Activated CD4-positive, alpha-beta T cell treated with anti-CD3 and anti-CD28 coated beads for 36 hours (primary cell): Measurements from ENCODE around the gene SETDB1. TPM values are rescaled to one million over a fixed set of nuclear protein-coding genes. Genes with fewer than 3 reads are reported as not detected.
A peak's percentile ranks its signal among the peaks of the same experiment; 100 is the strongest.
"Not testable (repeated sequence)": the region's sequence is repeated elsewhere in the genome, so short reads cannot be mapped to it uniquely, and the experiment has no call there.

Experiments used
- ATAC-seq: fragments of 200-7000 bp; cut with Tn5 transposase; one replicate; pipeline ENCODE4 v1.10.0; 2021; ENCODE audit warnings: mild to moderate bottlenecking, moderate library complexity
- CTCF ChIA-PET: fragments of 350-600 bp; sonication (Branson Sonifier 250); formaldehyde crosslinking; loops from one replicate; lab custom pipeline; 2021; ENCODE audit warnings: antibody characterized with exemption; lab: Charles Lee
- POLR2A ChIA-PET: fragments of 350-600 bp; sonication (Branson Sonifier 250); formaldehyde crosslinking; loops from one replicate; lab custom pipeline; 2021; ENCODE audit warnings: antibody characterized with exemption, inconsistent platforms; lab: Charles Lee
- DNase-seq: peaks from one replicate; pipeline ENCODE4 v3.0.0-alpha.2; 2020
- H3K27ac Mint-ChIP-seq: one replicate; pipeline ENCODE4 v1.8.0; 2021; ENCODE audit warnings: mixed read lengths
- H3K27me3 Mint-ChIP-seq: one replicate; pipeline ENCODE4 v1.8.0; 2021; ENCODE audit warnings: mixed read lengths
- H3K36me3 Mint-ChIP-seq: one replicate; pipeline ENCODE4 v1.8.0; 2021; ENCODE audit warnings: low read depth, mixed read lengths
- H3K4me1 Mint-ChIP-seq: one replicate; pipeline ENCODE4 v1.8.0; 2021; ENCODE audit warnings: mixed read lengths
- H3K4me3 Mint-ChIP-seq: one replicate; pipeline ENCODE4 v1.8.0; 2021; ENCODE audit warnings: mild to moderate bottlenecking, moderate library complexity, mixed read lengths
- H3K9me3 Mint-ChIP-seq: one replicate; pipeline ENCODE4 v1.8.0; 2021; ENCODE audit warnings: low read depth, mixed read lengths
- intact Hi-C, 2 experiments: fragments of 100-400 bp; cut with DNase I in 1 of 2; cut with micrococcal nuclease in 1 of 2; formaldehyde crosslinking; loops; one replicate each; pipeline versions ENCODE4 v1.14.2 to v1.15.1; 2022 to 2024; cut with DNase I, micrococcal nuclease
- total RNA-seq, 2 experiments: library from RNA; stranded (reverse); gene quantifications; one replicate each; pipeline ENCODE4 v1.2.3, GENCODE V29; 2021

The SETDB1 gene
- total RNA-seq, 2 experiments from 2014 or later, result 48.8 to 52.7 TPM

DNA sequence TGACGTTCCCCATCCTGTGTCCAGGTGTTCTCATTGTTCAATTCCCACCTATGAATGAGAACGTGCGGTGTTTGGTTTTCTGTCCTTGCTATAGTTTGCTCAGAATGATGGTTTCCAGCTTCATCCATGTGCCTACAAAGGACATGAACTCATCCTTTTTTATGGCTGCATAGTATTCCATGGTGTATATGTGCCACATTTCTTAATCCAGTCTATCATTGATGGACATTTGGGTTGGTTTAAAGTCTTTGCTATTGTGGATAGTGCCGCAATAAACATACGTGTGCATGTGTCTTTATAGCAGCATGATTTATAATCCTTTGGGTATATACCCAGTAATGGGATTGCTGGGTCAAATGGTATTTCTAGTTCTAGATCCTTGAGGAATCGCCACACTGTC, 2.6 kb downstream of the SETDB1 start:
- ATAC-seq, H3K9me3 Mint-ChIP-seq, H3K27ac Mint-ChIP-seq, H3K4me3 Mint-ChIP-seq, CTCF ChIA-PET, DNase-seq, POLR2A ChIA-PET, H3K27me3 Mint-ChIP-seq: not testable (repeated sequence)
- intact Hi-C loops, result loop anchor here (2.0 to 5.0 kb wide), 5 partner anchors 20 to 606 kb away; partner anchors contain the start of genes ENSA (in 1 of the 2), GABPB2 (in 1 of the 2), MCL1 (in 1 of the 2) and PRPF3 (in 1 of the 2)
- Mint-ChIP-seq H3K36me3 (peaks cover 52% of the 10 kb centered on the region), H3K4me1 (peaks cover 16% of the 10 kb centered on the region)

DNA sequence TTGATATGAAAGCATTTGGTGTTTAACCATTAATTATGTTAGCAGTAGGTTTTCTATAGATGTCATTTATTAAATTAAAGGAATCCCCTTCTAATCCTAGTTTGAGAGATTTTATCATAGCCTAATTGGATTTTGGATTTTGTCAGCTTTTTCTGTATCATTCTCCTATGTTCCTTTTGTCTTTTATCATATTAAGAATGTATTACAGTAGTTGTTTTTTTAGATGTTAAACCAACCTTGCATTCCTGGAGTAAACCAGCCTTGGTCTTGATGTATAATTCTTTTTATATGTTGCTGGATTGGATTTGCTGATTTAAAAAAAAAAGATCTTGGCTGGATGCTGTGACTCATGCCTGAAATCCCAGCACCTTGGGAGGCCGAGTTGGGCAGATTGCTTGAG, 5.6 kb downstream of the SETDB1 start:
- no peak for DNase-seq
- H3K4me1 Mint-ChIP-seq, result peaks cover 17% of the 10 kb centered on the region
- no peaks in the 10 kb centered on the region for H3K27me3 Mint-ChIP-seq
- peaks cover 5% of the 10 kb centered on the region for H3K9me3 Mint-ChIP-seq
- no peak overlapping the region for H3K27ac Mint-ChIP-seq
- CTCF ChIA-PET, result interaction anchor here (0.6 kb wide), 1 partner anchor 64 kb away, joined by 4 read pairs; no protein-coding TSS in a partner anchor
- no peak for ATAC-seq
- POLR2A ChIA-PET, result no interaction called here
- no peak overlapping the region for H3K4me3 Mint-ChIP-seq
- H3K36me3 Mint-ChIP-seq, result peaks cover 66% of the 10 kb centered on the region
- intact Hi-C loops, result no loop called here

DNA sequence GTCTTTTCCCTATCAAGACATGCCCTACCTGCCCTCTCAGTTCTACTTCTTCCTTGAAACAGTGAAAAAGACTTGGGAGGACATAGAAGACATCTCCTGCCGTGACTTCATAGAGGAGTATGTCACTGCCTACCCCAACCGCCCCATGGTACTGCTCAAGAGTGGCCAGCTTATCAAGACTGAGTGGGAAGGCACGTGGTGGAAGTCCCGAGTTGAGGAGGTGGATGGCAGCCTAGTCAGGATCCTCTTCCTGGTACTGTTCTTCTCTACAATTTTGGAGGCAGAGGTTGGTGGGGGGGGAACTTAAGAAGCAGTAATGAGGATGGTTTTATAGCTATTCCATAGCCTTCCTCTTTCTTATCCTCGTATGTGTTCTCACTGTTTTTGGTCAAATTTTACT, 18.7 kb downstream of the SETDB1 start:
- ATAC-seq (no peak), DNase-seq (no peak)
- H3K4me1 Mint-ChIP-seq, result no peaks in the 10 kb centered on the region
- intact Hi-C loops, result no loop called here
- no peak overlapping the region for H3K27ac Mint-ChIP-seq
- no peaks in the 10 kb centered on the region for H3K9me3 Mint-ChIP-seq
- ChIA-PET CTCF (no interaction called here), POLR2A (no interaction called here)
- no peaks in the 10 kb centered on the region for H3K27me3 Mint-ChIP-seq
- no peak overlapping the region for H3K4me3 Mint-ChIP-seq
- H3K36me3 Mint-ChIP-seq, result peaks cover 44% of the 10 kb centered on the region

DNA sequence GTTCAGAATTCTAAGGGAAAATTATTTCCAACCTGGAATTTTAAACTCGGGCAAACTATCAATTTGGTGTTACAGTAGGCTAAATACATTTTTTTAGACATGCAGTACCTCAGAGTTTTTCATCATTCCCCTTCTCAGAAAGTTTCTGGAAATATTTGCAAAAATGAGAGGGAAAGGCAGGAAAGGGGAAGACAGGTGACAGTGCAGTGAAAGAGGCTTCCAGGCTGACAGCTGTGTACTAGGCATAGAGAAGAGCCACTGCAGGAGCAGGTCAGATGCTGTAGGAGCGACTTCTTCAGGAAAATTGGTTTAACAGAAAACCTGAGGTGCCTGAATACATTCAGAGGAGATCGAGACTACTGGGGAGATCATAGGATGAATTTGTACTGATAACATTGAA, 28.5 kb downstream of the SETDB1 start:
- H3K9me3 Mint-ChIP-seq, result no peaks in the 10 kb centered on the region
- no peak for DNase-seq
- H3K4me3 Mint-ChIP-seq, result no peak overlapping the region
- no peak overlapping the region for H3K27ac Mint-ChIP-seq
- intact Hi-C loops, result no loop called here
- peaks cover 6% of the 10 kb centered on the region for H3K4me1 Mint-ChIP-seq
- POLR2A ChIA-PET, result no interaction called here
- no peaks in the 10 kb centered on the region for H3K27me3 Mint-ChIP-seq
- no peak for ATAC-seq
- CTCF ChIA-PET, result interaction anchor here (0.7 to 1.2 kb wide), 3 partner anchors 11 to 133 kb away, joined by 3 read pairs; no protein-coding TSS in a partner anchor
- peaks cover 47% of the 10 kb centered on the region for H3K36me3 Mint-ChIP-seq

DNA sequence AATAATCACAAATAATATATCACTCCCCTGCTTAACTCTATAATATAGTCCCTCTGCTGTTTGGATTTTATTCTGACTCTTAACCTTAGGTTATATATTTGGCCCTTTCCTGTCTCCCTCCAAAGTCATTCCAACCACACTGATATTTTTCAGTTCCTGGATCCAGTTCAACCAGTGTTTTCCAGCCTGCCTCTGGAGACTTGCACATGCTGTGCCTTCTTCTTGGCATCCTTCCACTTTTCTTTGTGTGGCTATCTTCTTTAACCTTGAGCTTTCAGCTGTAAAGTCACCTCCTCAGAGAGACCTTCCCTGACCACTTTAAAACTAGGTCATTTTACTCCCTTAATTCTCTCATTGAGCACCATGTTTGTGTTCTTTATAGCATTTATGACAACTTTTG, 29.1 kb downstream of the SETDB1 start:
- DNase-seq, result no peak
- no peak overlapping the region for H3K4me3 Mint-ChIP-seq
- ChIA-PET POLR2A (no interaction called here), CTCF (interaction anchor here (1.0 kb wide), 1 partner anchor 33 kb away, joined by 5 read pairs; no protein-coding TSS in a partner anchor)
- no peaks in the 10 kb centered on the region for H3K27me3 Mint-ChIP-seq
- H3K36me3 Mint-ChIP-seq, result peaks cover 47% of the 10 kb centered on the region
- intact Hi-C loops, result no loop called here
- H3K9me3 Mint-ChIP-seq, result no peaks in the 10 kb centered on the region
- ATAC-seq, result no peak
- peaks cover 6% of the 10 kb centered on the region for H3K4me1 Mint-ChIP-seq
- no peak overlapping the region for H3K27ac Mint-ChIP-seq

DNA sequence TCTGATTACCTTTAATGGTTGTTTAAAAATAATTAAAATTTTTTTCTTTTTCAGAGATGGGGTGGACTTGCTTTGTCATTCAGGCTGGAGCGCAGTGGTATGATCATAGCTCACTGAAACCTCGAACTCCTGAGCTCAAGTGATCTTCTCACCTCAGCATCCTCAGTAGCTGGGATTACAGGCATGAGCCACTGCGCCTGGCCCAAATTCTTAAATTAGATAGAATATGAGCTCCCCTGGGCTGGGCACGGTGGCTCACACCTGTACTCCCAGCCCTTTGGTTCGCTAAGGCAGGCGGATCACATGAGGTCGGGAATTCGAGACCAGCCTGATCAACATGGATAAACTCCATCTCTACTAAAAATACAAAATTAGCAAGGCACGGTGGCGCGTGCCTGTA, 31.5 kb downstream of the SETDB1 start:
- Mint-ChIP-seq H3K4me3 (no peak overlapping the region), H3K4me1 (peaks cover 12% of the 10 kb centered on the region), H3K36me3 (peaks cover 51% of the 10 kb centered on the region), H3K27ac (no peak overlapping the region), H3K9me3 (no peaks in the 10 kb centered on the region), H3K27me3 (no peaks in the 10 kb centered on the region)
- ChIA-PET CTCF (interaction anchor here (0.6 to 3.6 kb wide), 6 partner anchors 8 to 221 kb away, joined by 3 to 13 read pairs (median 4); partner anchors contain the start of genes MINDY1 and PRUNE1), POLR2A (interaction anchor here (0.6 to 1.6 kb wide), 2 partner anchors 9 to 16 kb away, joined by 3 to 4 read pairs; no protein-coding TSS in a partner anchor)
- DNase-seq, result no peak
- ATAC-seq, result peak; percentile 25
- intact Hi-C loops, result no loop called here

DNA sequence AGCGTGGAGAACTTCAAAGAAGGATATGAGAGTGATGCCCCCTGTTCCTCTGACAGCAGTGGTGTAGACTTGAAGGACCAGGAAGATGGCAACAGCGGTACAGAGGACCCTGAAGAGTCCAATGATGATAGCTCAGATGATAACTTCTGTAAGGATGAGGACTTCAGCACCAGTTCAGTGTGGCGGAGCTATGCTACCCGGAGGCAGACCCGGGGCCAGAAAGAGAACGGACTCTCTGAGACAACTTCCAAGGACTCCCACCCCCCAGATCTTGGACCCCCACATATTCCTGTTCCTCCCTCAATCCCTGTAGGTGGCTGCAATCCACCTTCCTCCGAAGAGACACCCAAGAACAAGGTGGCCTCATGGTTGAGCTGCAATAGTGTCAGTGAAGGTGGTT, 34.5 kb downstream of the SETDB1 start:
- H3K9me3 Mint-ChIP-seq, result no peaks in the 10 kb centered on the region
- no peak overlapping the region for H3K4me3 Mint-ChIP-seq
- H3K4me1 Mint-ChIP-seq, result peaks cover 12% of the 10 kb centered on the region
- no peaks in the 10 kb centered on the region for H3K27me3 Mint-ChIP-seq
- intact Hi-C loops, result no loop called here
- peaks cover 63% of the 10 kb centered on the region for H3K36me3 Mint-ChIP-seq
- POLR2A ChIA-PET, result no interaction called here
- CTCF ChIA-PET, result interaction anchor here (1.2 kb wide), 1 partner anchor 153 kb away, joined by 4 read pairs; the partner anchor contains the start of gene CTSK
- no peak for DNase-seq
- no peak for ATAC-seq
- H3K27ac Mint-ChIP-seq, result peak overlapping the region; percentile 24

DNA sequence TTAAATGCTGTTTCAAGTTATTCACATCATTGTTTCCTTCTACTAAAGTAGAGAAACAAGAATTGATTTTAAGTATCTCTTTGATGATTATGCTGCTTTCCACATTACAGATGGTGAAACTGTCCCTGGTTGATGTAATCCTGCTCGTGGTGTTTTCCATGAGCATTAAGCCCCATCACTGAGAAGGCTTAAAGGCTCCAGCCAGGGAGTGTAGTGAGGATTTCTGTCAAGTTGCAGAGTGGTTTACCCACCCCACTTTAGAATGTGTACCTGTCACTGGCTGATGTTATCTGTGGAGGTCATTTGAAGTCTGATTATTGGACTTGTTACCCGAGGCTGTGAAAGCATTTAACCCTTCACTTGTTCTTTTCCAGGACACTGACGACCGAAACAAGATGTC, 35.6 kb downstream of the SETDB1 start:
- DNase-seq (no peak), ATAC-seq (peak; percentile 37)
- ChIA-PET CTCF (no interaction called here), POLR2A (no interaction called here)
- Mint-ChIP-seq H3K4me1 (peaks cover 12% of the 10 kb centered on the region), H3K4me3 (no peak overlapping the region), H3K27ac (peak overlapping the region; percentile 55), H3K9me3 (no peaks in the 10 kb centered on the region), H3K27me3 (no peaks in the 10 kb centered on the region), H3K36me3 (peaks cover 71% of the 10 kb centered on the region)
- intact Hi-C loops, result no loop called here

DNA sequence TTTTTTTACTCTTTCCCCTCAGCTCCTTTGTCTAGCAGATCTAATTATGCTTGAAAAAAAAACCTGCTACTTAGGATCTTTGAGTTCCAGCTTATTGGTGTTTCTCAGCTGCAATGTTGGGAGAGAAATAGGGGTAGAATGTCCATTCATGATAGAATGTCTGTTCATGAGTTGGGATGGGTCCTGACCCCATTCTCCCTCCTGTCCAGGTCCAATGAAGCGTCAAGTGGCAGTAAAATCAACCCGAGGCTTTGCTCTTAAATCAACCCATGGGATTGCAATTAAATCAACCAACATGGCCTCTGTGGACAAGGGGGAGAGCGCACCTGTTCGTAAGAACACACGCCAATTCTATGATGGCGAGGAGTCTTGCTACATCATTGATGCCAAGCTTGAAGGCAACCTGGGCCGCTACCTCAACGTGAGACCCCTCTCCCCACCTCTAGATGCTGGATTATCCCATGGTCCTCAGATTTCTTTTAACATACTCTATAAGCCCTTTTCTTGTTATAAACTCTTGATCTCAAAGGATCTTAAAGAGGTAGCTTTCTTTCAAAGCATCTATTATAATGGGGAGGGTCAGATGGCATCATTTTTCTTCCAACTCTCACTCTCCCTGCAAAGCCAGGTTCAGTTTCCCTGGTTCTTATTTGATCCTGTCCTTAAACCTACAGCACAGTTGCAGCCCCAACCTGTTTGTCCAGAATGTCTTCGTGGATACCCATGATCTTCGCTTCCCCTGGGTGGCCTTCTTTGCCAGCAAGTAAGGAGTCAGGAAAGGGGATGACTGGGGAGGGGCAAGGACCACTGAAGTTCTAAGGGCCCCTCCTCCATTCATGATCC, 37.4 kb downstream of the SETDB1 start:
- ATAC-seq (no peak), DNase-seq (no peak)
- CTCF ChIA-PET, result interaction anchor here (0.7 to 1.1 kb wide), 2 partner anchors 9 to 10 kb away, joined by 3 read pairs; no protein-coding TSS in a partner anchor
- Mint-ChIP-seq H3K4me3 (no peak overlapping the region), H3K27ac (no peak overlapping the region), H3K9me3 (no peaks in the 10 kb centered on the region), H3K27me3 (no peaks in the 10 kb centered on the region), H3K4me1 (peaks cover 6% of the 10 kb centered on the region), H3K36me3 (peaks cover 77% of the 10 kb centered on the region)
- POLR2A ChIA-PET, result no interaction called here
- intact Hi-C loops, result no loop called here

DNA sequence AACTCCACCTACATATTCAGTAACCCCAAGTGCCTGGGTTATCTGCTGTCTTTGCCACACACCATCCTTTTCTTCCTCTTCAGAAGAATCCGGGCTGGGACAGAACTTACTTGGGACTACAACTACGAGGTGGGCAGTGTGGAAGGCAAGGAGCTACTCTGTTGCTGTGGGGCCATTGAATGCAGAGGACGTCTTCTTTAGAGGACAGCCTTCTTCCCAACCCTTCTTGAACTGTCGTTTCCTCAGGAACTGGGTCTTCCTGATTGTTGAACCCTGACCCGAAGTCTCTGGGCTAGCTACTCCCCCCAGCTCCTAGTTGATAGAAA, 38.0 kb downstream of the SETDB1 start:
- no peaks in the 10 kb centered on the region for H3K9me3 Mint-ChIP-seq
- DNase-seq, result no peak
- H3K4me3 Mint-ChIP-seq, result no peak overlapping the region
- H3K4me1 Mint-ChIP-seq, result peaks cover 6% of the 10 kb centered on the region
- ChIA-PET CTCF (interaction anchor here (0.7 kb wide), 1 partner anchor 10 kb away, joined by 3 read pairs; no protein-coding TSS in a partner anchor), POLR2A (no interaction called here)
- no peak for ATAC-seq
- no peaks in the 10 kb centered on the region for H3K27me3 Mint-ChIP-seq
- no peak overlapping the region for H3K27ac Mint-ChIP-seq
- intact Hi-C loops, result no loop called here
- peaks cover 78% of the 10 kb centered on the region for H3K36me3 Mint-ChIP-seq

DNA sequence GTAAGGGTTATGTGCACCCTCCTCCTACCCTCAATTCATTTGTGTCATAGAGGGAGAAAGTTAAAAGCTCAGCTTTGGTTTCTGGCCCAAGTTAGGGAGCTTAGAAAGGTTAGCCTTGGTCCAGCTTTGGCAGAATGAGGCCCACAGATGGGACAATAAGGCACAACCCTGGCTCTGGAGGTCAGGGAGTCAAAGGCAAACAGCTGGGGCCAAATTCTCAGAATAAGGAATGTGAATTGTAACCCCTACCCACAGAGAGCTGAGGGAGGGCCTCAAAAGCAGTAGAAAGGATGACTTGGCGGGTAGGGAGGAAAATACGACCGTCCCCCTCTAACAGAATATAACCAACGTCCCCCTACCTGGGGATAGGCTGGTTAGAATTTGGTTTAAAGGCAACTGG, 39.4 kb downstream of the SETDB1 start:
- Mint-ChIP-seq H3K27ac (peak overlapping the region; percentile 6), H3K9me3 (no peaks in the 10 kb centered on the region), H3K4me1 (peaks cover 11% of the 10 kb centered on the region), H3K27me3 (no peaks in the 10 kb centered on the region), H3K36me3 (peaks cover 67% of the 10 kb centered on the region), H3K4me3 (no peak overlapping the region)
- ChIA-PET CTCF (interaction anchor here (0.6 to 2.0 kb wide), 6 partner anchors 10 to 61 kb away, joined by 3 to 7 read pairs (median 4); partner anchors contain the start of gene ANXA9), POLR2A (interaction anchor here (0.6 kb wide), 1 partner anchor 8 kb away, joined by 3 read pairs; no protein-coding TSS in a partner anchor)
- DNase-seq (no peak), ATAC-seq (peak; percentile 16)
- intact Hi-C loops, result no loop called here
